ENCODE data around the gene CCR2.
"Not testable (repeated sequence)": the region's sequence is repeated elsewhere in the genome, so short reads cannot be mapped to it uniquely, and the experiment has no call there.

CCR2 gene

DNA sequence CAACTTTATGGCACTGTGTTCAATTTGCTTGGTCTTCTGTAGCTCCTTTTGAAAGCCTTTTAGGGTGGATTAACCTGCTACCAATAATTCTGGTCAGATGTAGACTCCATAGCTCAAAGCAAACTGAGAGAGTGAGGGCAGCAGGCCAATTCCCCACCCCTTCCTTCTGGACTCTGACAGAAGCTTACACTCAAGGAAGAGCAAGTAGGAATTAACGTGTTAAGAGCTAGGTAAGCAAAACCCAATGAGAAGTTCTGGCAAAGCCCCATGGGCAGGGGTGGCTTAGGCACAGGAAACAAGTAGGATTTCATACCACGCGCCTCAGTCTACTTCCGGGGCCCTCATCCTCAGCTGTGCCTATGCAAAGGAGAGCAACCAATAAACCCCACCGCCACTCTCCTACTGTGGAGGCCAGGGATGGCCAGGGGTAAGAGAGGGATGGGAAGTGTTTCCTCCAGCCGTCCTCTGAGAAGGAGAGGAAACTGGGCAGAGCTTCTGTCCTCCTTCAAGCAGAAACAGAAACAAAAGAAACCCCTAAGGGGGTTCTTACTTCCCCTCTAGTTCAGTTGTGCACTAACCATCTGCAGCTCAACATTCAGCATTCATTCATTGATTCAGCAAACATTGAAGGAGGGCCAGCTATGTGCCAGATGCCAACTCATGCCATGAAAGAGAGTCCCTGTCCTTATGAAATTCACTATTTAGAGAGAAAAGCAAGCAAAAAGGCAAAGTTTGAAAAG is 29.5 kb downstream of the CCR2 start:
- H3K4me2 ChIP-seq (ENCODE audit: low read length), result peak overlapping the region; percentile 40
- H3K27me3 ChIP-seq (ENCODE audit: low read depth, low read length), result 0 out of 2 replicates have a peak, but pooled peaks cover 6% of the 10 kb centered on the region
- no peaks in the 10 kb centered on the region for H3K9me3 ChIP-seq (ENCODE audit: insufficient read depth, low read length)
- H3K4me3 ChIP-seq (ENCODE audit: low read length), result peak overlapping the region; percentile 3; the same call in 1 of the 2 replicates
- H3K4me1 ChIP-seq (ENCODE audit: low read length), result peaks cover 36% of the 10 kb centered on the region
- H3K27ac ChIP-seq (ENCODE audit: low read length), result no peak overlapping the region
- H4K20me1 ChIP-seq (ENCODE audit: insufficient read depth, low read length), result no peaks in the 10 kb centered on the region
- H3K79me2 ChIP-seq (ENCODE audit: low read length), result no peaks in the 10 kb centered on the region
- no peak overlapping the region for H3K9ac ChIP-seq (ENCODE audit: low read length)
- no peaks in the 10 kb centered on the region for H3K36me3 ChIP-seq (replicated peaks; ENCODE audit: low read depth, low read length)
- no peak for TF ChIP-seq EZH2phosphoT487 (IDR thresholded peaks at IDR 0.05; ENCODE audit: low read depth)
- TF ChIP-seq, protein P1, sequence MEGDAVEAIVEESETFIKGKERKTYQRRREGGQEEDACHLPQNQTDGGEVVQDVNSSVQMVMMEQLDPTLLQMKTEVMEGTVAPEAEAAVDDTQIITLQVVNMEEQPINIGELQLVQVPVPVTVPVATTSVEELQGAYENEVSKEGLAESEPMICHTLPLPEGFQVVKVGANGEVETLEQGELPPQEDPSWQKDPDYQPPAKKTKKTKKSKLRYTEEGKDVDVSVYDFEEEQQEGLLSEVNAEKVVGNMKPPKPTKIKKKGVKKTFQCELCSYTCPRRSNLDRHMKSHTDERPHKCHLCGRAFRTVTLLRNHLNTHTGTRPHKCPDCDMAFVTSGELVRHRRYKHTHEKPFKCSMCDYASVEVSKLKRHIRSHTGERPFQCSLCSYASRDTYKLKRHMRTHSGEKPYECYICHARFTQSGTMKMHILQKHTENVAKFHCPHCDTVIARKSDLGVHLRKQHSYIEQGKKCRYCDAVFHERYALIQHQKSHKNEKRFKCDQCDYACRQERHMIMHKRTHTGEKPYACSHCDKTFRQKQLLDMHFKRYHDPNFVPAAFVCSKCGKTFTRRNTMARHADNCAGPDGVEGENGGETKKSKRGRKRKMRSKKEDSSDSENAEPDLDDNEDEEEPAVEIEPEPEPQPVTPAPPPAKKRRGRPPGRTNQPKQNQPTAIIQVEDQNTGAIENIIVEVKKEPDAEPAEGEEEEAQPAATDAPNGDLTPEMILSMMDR (IDR thresholded peaks at IDR 0.05; ENCODE audit: low read depth, low read length), result no peak
- H2AFZ ChIP-seq (ENCODE audit: low read depth, low read length), result peak overlapping the region; percentile 83

DNA sequence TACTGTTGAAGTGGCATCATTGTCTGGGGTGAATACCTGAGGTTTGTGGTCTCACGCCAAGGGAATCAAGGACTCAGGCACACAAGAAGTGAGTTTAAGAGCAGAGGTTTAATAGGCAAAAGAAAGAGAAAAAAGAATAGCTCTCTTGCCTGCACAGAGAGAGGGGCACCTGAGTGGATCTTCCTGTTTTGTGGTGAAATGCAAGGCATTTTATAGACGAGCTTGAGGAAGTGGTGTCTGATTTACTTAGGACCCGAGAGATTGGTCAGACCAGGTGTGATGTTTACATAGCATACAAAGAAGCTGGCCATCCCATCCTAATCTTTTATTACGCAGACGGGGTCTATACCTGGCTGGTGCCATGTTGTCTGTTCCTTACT is 30.0 kb downstream of the CCR2 start:
- TF ChIP-seq, protein P1 (IDR thresholded peaks at IDR 0.05; ENCODE audit: low read depth, low read length), result no peak
- TF ChIP-seq EZH2phosphoT487 (IDR thresholded peaks at IDR 0.05; ENCODE audit: low read depth), result no peak
- Histone ChIP-seq H3K27ac (ENCODE audit: low read length) (no peak overlapping the region), H4K20me1 (ENCODE audit: insufficient read depth, low read length) (no peaks in the 10 kb centered on the region), H3K79me2 (ENCODE audit: low read length) (no peaks in the 10 kb centered on the region), H3K9me3 (ENCODE audit: insufficient read depth, low read length) (no peaks in the 10 kb centered on the region), H3K4me3 (ENCODE audit: low read length) (peak overlapping the region; percentile 3; the same call in 1 of the 2 replicates), H3K4me2 (ENCODE audit: low read length) (peak overlapping the region; percentile 40), H3K27me3 (ENCODE audit: low read depth, low read length) (0 out of 2 replicates have a peak, but pooled peaks cover 6% of the 10 kb centered on the region), H2AFZ (ENCODE audit: low read depth, low read length) (0 out of 2 replicates have a peak overlapping the region, but pooled peaks have one; percentile 3), H3K36me3 (replicated peaks; ENCODE audit: low read depth, low read length) (no peaks in the 10 kb centered on the region), H3K4me1 (ENCODE audit: low read length) (peaks cover 33% of the 10 kb centered on the region), H3K9ac (ENCODE audit: low read length) (no peak overlapping the region)

DNA sequence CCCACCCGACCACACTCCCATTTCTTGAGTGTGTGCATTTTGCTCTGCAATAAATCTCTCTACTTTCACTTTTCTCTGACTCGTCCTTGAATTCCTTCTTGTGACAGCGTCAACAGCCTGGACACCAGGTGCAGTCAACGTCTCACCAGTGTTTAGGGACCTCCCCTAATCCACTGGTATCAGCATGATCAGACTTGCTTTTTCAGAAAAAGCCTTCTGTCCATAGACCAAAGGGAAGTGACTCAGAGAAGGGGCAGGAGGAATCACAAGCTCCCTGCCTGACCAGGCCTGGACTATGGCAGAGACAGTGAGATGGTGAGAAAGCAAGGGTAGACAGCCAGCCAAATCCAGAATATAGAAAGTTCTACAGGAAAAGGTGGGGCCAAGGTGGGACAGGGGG is 32.3 kb downstream of the CCR2 start:
- no peaks in the 10 kb centered on the region for H3K36me3 ChIP-seq (replicated peaks; ENCODE audit: low read depth, low read length)
- H3K9me3 ChIP-seq (ENCODE audit: insufficient read depth, low read length), result no peaks in the 10 kb centered on the region
- TF ChIP-seq, protein P1 (IDR thresholded peaks at IDR 0.05; ENCODE audit: low read depth, low read length), result no peak
- TF ChIP-seq EZH2phosphoT487 (IDR thresholded peaks at IDR 0.05; ENCODE audit: low read depth), result no peak
- peaks cover 9% of the 10 kb centered on the region; the same call in 1 of the 2 replicates for H3K27me3 ChIP-seq (ENCODE audit: low read depth, low read length)
- H4K20me1 ChIP-seq (ENCODE audit: insufficient read depth, low read length), result no peaks in the 10 kb centered on the region
- H3K4me1 ChIP-seq (ENCODE audit: low read length), result peaks cover 18% of the 10 kb centered on the region
- H3K4me2 ChIP-seq (ENCODE audit: low read length), result no peak overlapping the region
- H3K4me3 ChIP-seq (ENCODE audit: low read length), result no peak overlapping the region
- no peaks in the 10 kb centered on the region for H3K79me2 ChIP-seq (ENCODE audit: low read length)
- H3K27ac ChIP-seq (ENCODE audit: low read length), result no peak overlapping the region
- H2AFZ ChIP-seq (ENCODE audit: low read depth, low read length), result no peak overlapping the region
- H3K9ac ChIP-seq (ENCODE audit: low read length), result no peak overlapping the region

DNA sequence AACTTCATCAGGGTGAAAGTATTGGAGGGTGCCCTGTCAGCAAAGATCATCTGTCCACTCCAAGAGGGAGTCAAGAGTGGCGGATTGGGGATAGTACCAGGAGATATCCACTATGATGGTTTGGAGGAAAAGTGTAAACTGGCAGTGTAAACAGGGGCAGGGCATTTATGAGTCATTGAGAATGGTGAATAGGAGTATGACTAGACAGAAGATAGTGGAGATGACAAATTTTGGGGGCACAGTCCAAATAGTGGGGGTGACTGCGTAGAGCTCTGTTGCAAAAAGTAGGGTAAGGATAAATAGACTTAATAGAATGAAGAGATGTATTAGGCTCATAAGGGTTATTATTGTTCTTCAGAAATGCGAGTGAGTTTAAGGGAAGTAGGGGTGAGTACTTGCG is 34.9 kb downstream of the CCR2 start:
- H2AFZ ChIP-seq (ENCODE audit: low read depth, low read length); H3K9ac ChIP-seq (ENCODE audit: low read length); H3K27ac ChIP-seq (ENCODE audit: low read length); H3K79me2 ChIP-seq (ENCODE audit: low read length); H3K36me3 ChIP-seq (replicated peaks; ENCODE audit: low read depth, low read length); H3K27me3 ChIP-seq (ENCODE audit: low read depth, low read length); H3K4me1 ChIP-seq (ENCODE audit: low read length); H3K4me2 ChIP-seq (ENCODE audit: low read length); H3K4me3 ChIP-seq (ENCODE audit: low read length); H4K20me1 ChIP-seq (ENCODE audit: insufficient read depth, low read length); H3K9me3 ChIP-seq (ENCODE audit: insufficient read depth, low read length): not testable (repeated sequence)

All from OCI-LY3 (cell line).